B cell (primary cell): Measurements from ENCODE around the gene NFATC1. TPM values are rescaled to one million over a fixed set of nuclear protein-coding genes. Genes with fewer than 3 reads are reported as not detected.

ENCODE experiments used
- ATAC-seq: fragments of 200-7000 bp; cut with Tn5 transposase; one replicate; pipeline ENCODE4 v1.10.0; 2021; ENCODE audit warnings: low read depth, mild to moderate bottlenecking, moderate number of reproducible peaks, moderate library complexity
- CTCF ChIA-PET: fragments of 350-600 bp; sonication (Branson Sonifier 250); formaldehyde crosslinking; loops from one replicate; lab custom pipeline; 2021; ENCODE audit warnings: antibody characterized with exemption, inconsistent platforms; lab: Charles Lee
- POLR2A ChIA-PET: fragments of 350-600 bp; sonication (Branson Sonifier 250); formaldehyde crosslinking; loops from one replicate; lab custom pipeline; 2021; ENCODE audit warnings: antibody characterized with exemption; lab: Charles Lee
- DNase-seq: peaks from one replicate; pipeline ENCODE4 v3.0.0; 2013
- H2AFZ ChIP-seq: 2 replicates; pipeline ENCODE4 v1.6.1; 2012; ENCODE audit warnings: mild to moderate bottlenecking, low read depth, low read length; ENCODE audit not compliant: insufficient read depth, poor library complexity, severe bottlenecking
- H3K27ac ChIP-seq, 2 donors: 1 replicate in 1 of 2; 2 replicates in 1 of 2; pipeline ENCODE4 v1.5.1; 2012 to 2013; ENCODE audit warnings: low read length in 2 of 2, mild to moderate bottlenecking in 2 of 2, moderate library complexity in 1 of 2
- H3K27me3 ChIP-seq, 4 experiments: fragments of 200-600 bp in 1 of 4; sonication (generic) in 1 of 4; replicated peaks in 1 of 4; 1 replicate in 2 of 4; 2 replicates in 2 of 4; pipeline versions ENCODE4 v1.6.1 to v1.7.0; 2013 to 2016; ENCODE audit warnings: low read length in 3 of 4, mild to moderate bottlenecking in 2 of 4, mixed read lengths in 1 of 4, moderate library complexity in 1 of 4; ENCODE audit not compliant: insufficient read depth in 4 of 4, control insufficient read depth in 3 of 4; ENCODE audit errors: control extremely low read depth in 1 of 4
- H3K36me3 ChIP-seq, 2 experiments: replicated peaks in 1 of 2; 1 replicate in 1 of 2; 2 replicates in 1 of 2; pipeline versions ENCODE4 v1.6.1 to v1.7.1; 2013; ENCODE audit warnings: low read length in 1 of 2; ENCODE audit not compliant: insufficient read depth in 2 of 2, control insufficient read depth in 1 of 2; ENCODE audit errors: control extremely low read depth in 1 of 2, extremely low read depth in 1 of 2
- H3K4me1 ChIP-seq, 2 donors: fragments of 200-600 bp in 1 of 2; sonication (generic) in 1 of 2; 1 replicate in 1 of 2; 2 replicates in 1 of 2; pipeline versions ENCODE4 v1.5.1 to v1.6.1; 2013 to 2017; ENCODE audit warnings: low read length in 2 of 2; ENCODE audit not compliant: control insufficient read depth in 2 of 2, insufficient read depth in 2 of 2
- H3K4me2 ChIP-seq: replicated peaks from 2 replicates; pipeline ENCODE3; 2012; ENCODE audit warnings: mild to moderate bottlenecking, low read depth, low read length; ENCODE audit not compliant: poor library complexity, severe bottlenecking
- H3K4me3 ChIP-seq, 5 experiments: fragments of 200-600 bp in 1 of 5; sonication (generic) in 1 of 5; 1 replicate in 3 of 5; 2 replicates in 2 of 5; pipeline versions ENCODE4 v1.5.1 to v1.7.0; 2011 to 2016; ENCODE audit warnings: low read length in 4 of 5, mild to moderate bottlenecking in 4 of 5, low read depth in 2 of 5, control low read depth in 1 of 5, moderate library complexity in 1 of 5; ENCODE audit not compliant: insufficient read depth in 1 of 5; ENCODE audit errors: control extremely low read depth in 1 of 5, extremely low read depth in 1 of 5
- H3K79me2 ChIP-seq: fragments of 200-600 bp; sonication (generic); one replicate; pipeline ENCODE4 v1.6.0; 2016; ENCODE audit warnings: low read length; ENCODE audit not compliant: control insufficient read depth, insufficient read depth
- H3K9ac ChIP-seq: fragments of 200-600 bp; sonication (generic); 2 replicates; pipeline ENCODE4 v1.6.1; 2017; ENCODE audit warnings: mild to moderate bottlenecking, low read length, moderate library complexity
- H3K9me3 ChIP-seq, 3 donors: one replicate each; pipeline versions ENCODE4 v1.6.1 to v1.7.1; 2013; ENCODE audit warnings: low read length in 2 of 3; ENCODE audit not compliant: control insufficient read depth in 2 of 3, insufficient read depth in 1 of 3; ENCODE audit errors: control extremely low read depth in 1 of 3
- H4K20me1 ChIP-seq: 2 replicates; pipeline ENCODE4 v1.6.0; 2012; ENCODE audit warnings: mild to moderate bottlenecking, low read length; ENCODE audit not compliant: insufficient read depth, control insufficient read depth, poor library complexity, severe bottlenecking
- H3K27ac Mint-ChIP-seq: one replicate; pipeline ENCODE4 v1.8.0; 2021; ENCODE audit warnings: mixed read lengths
- H3K27me3 Mint-ChIP-seq: one replicate; pipeline ENCODE4 v1.8.0; 2021; ENCODE audit warnings: mixed read lengths
- H3K4me1 Mint-ChIP-seq: one replicate; pipeline ENCODE4 v1.8.0; 2021; ENCODE audit warnings: mixed read lengths
- H3K4me3 Mint-ChIP-seq: one replicate; pipeline ENCODE4 v1.8.0; 2021; ENCODE audit warnings: mixed read lengths
- H3K9me3 Mint-ChIP-seq: one replicate; pipeline ENCODE4 v1.8.0; 2022; ENCODE audit warnings: mixed read lengths; ENCODE audit not compliant: insufficient read depth
- CTCF ChIP-seq: fragments of 200-600 bp; IDR thresholded peaks from one replicate; pipeline ENCODE4 v1.8.0; 2022; ENCODE audit warnings: antibody characterized with exemption, mild to moderate bottlenecking
- EZH2 ChIP-seq: IDR thresholded peaks from 2 replicates; pipeline ENCODE4 v1.6.1; 2012; ENCODE audit warnings: borderline replicate concordance, low read depth, mild to moderate bottlenecking, moderate library complexity, low read length; ENCODE audit not compliant: insufficient read depth, poor library complexity, severe bottlenecking
- WGBS: methylation state at CpG from one replicate; pipeline ENCODE4 v1.1.5; 2013; ENCODE audit warnings: missing lambda C conversion rate; ENCODE audit not compliant: insufficient coverage; 5-methylcytosine and 5-hydroxymethylcytosine counted together
- intact Hi-C: fragments of 100-400 bp; cut with micrococcal nuclease; formaldehyde crosslinking; loops from one replicate; pipeline ENCODE4 v1.10.0; 2022
- polyA plus RNA-seq: library from polyadenylated mRNA; depleted of rRNA; stranded (reverse); fragments of >200 nt; gene quantifications from 2 replicates; pipeline ENCODE4 v1.2.3, GENCODE V29; 2012
- total RNA-seq, 2 donors: library from RNA; stranded (reverse); fragments of 120-200 nt in 1 of 2; gene quantifications; 1 replicate in 1 of 2; 2 replicates in 1 of 2; pipeline versions ENCODE4 v1.2.3 to v1.2.4, GENCODE V29; 2013 to 2022

The NFATC1 gene
- total and polyA plus RNA-seq, 2 donors (not counting 1 experiment from before 2014, with no cell fraction given), result 32.2 to 108 TPM

DNA sequence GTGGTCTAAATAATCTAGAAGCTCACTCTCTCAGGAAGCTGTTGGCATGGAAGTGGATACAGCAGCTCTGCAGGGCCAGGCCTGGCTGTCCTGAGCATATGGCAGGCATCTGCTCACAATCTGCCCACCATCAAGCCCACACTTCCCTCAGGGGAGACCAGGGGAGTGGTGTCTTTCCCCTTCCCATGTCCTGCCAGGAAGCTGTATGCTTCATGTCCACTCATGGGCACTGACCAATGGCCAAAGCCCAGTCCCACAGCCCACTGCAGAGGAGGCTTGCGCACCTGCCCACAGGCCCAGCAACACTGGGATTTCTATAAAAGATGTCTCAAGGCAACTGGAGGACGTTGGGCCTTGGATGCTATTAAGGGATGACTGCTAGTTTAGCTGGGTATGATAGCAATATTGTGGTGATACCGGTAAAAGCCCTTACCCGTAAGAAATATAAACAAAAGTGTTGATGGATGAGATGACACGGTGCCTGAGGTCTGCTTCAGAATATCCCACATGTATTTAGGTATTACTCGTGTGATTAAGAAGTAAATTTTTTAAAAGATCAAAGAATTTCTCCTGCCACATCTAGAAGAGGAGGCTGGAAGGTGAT, 177.2 kb downstream of the NFATC1 start:
- H2AFZ ChIP-seq, result no peak overlapping the region
- Mint-ChIP-seq H3K27me3 (no peaks in the 10 kb centered on the region), H3K4me3 (no peak overlapping the region), H3K9me3 (peaks cover 5% of the 10 kb centered on the region), H3K27ac (no peak overlapping the region), H3K4me1 (peaks cover 12% of the 10 kb centered on the region)
- POLR2A ChIA-PET, result no interaction called here
- no peak overlapping the region for H3K27ac ChIP-seq
- TF ChIP-seq CTCF (no peak), EZH2 (no peak)
- no peaks in the 10 kb centered on the region for H3K79me2 ChIP-seq
- CTCF ChIA-PET, result no interaction called here
- peaks cover 11 to 18% of the 10 kb centered on the region in 2 donors for H3K4me1 ChIP-seq
- WGBS, result 98% methylated on average over 4 of the region's 6 CpGs
- no peaks in the 10 kb centered on the region for H3K36me3 ChIP-seq
- H3K4me2 ChIP-seq, result no peak overlapping the region
- ATAC-seq, result no peak
- H3K4me3 ChIP-seq, result no peak overlapping the region
- DNase-seq, result no peak
- peaks cover 0 to 39% (median 18%) of the 10 kb centered on the region in 3 donors for H3K9me3 ChIP-seq
- H3K9ac ChIP-seq, result no peak overlapping the region
- H4K20me1 ChIP-seq, result no peaks in the 10 kb centered on the region
- intact Hi-C loops, result no loop called here
- no peaks in the 10 kb centered on the region for H3K27me3 ChIP-seq

DNA sequence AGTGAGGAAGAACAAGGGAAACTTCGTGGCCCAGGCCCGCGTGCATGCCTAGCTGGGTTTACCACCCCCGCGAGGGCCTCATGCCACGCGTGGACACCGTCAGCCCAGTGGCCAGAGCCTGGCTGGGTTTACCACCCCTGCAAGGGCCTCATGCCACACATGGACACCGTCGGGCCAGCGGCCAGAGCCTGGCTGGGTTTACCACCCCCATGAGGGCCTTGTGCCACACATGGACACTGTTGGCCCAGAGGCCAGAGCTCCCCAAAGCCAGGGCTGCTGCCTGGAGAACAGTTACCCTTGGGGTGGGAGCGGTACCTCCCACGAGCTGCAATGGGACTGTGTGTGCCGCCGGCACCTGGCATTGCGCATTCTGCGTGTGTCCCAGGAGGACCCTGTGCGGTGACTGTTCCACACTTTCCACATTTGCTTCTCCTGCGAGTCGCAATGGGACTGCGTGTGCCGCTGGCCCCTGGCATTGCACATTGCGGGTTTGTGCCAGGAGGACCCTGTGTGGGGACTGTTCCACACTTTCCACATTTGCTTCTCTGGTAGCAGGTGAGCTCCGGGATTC, 178.3 kb downstream of the NFATC1 start:
- intact Hi-C loops, result no loop called here
- no peak overlapping the region for H3K27ac ChIP-seq

More for the DNA sequence above, 178.3 kb downstream of the NFATC1 start:
- no peak overlapping the region for H3K4me3 ChIP-seq
- H3K4me1 Mint-ChIP-seq, result peaks cover 12% of the 10 kb centered on the region
- peaks cover 11 to 23% of the 10 kb centered on the region in 2 donors for H3K4me1 ChIP-seq
- no peaks in the 10 kb centered on the region for H3K27me3 Mint-ChIP-seq
- TF ChIP-seq CTCF, result no peak
- no peak for TF ChIP-seq EZH2
- H3K9me3 ChIP-seq, result peaks cover 0 to 39% (median 18%) of the 10 kb centered on the region in 3 donors
- peaks cover 5% of the 10 kb centered on the region for H3K9me3 Mint-ChIP-seq
- no peak overlapping the region for H2AFZ ChIP-seq
- no peak for DNase-seq
- no peaks in the 10 kb centered on the region for H3K36me3 ChIP-seq
- no peaks in the 10 kb centered on the region for H3K27me3 ChIP-seq
- no peaks in the 10 kb centered on the region for H3K79me2 ChIP-seq
- WGBS, result 98% methylated on average over 23 of the region's 24 CpGs
- POLR2A ChIA-PET, result no interaction called here
- no peak overlapping the region for H3K4me2 ChIP-seq
- ATAC-seq, result no peak
- H3K9ac ChIP-seq, result no peak overlapping the region
- CTCF ChIA-PET, result no interaction called here
- H4K20me1 ChIP-seq, result no peaks in the 10 kb centered on the region
- H3K27ac Mint-ChIP-seq, result no peak overlapping the region
- H3K4me3 Mint-ChIP-seq, result no peak overlapping the region
